OCI-LY1 (cell line): ENCODE results near the gene UPK1B.

Experiments used
- CTCF ChIP-seq: fragments of 200-600 bp; sonication (generic), shearing (Covaris generic); IDR thresholded peaks from 2 replicates; pipeline ENCODE4 v1.5.1; 2017; ENCODE audit warnings: mild to moderate bottlenecking, antibody characterized with exemption, low read length, moderate library complexity, mixed read lengths
- EZH2 ChIP-seq: fragments of 200-600 bp; sonication (generic), shearing (Covaris generic); IDR thresholded peaks from 2 replicates; pipeline ENCODE4 v1.8.0; 2017; ENCODE audit warnings: borderline replicate concordance, mixed run types, mild to moderate bottlenecking, antibody characterized with exemption, low read length, moderate library complexity, mixed read lengths

GRCh38 chr3:119161240-119161639, 12.2 kb upstream of the UPK1B start:
- TF ChIP-seq CTCF (no peak), EZH2 (no peak)
